H4 (cell line): ENCODE results near the gene SLC13A5. TPM values are rescaled to one million over a fixed set of nuclear protein-coding genes. Genes with fewer than 3 reads are reported as not detected.
"Not testable (repeated sequence)": the region's sequence is repeated elsewhere in the genome, so short reads cannot be mapped to it uniquely, and the experiment has no call there.

Experiments used
- DNase-seq: peaks from one replicate; pipeline ENCODE4 v3.0.0-alpha.2; 2015; ENCODE audit warnings: low spot score
- total RNA-seq: library from RNA; depleted of rRNA; stranded (reverse); fragments of >200 nt; shearing (Covaris generic); gene quantifications from 2 replicates; pipeline ENCODE4 v1.2.3, GENCODE V29; 2014

Gene SLC13A5
- total RNA-seq, 1 experiment from 2014 or later: not detected

GRCh38 chr17:6684460-6684783 lies 28.7 kb downstream of the SLC13A5 start:
- no peak for DNase-seq

DNA sequence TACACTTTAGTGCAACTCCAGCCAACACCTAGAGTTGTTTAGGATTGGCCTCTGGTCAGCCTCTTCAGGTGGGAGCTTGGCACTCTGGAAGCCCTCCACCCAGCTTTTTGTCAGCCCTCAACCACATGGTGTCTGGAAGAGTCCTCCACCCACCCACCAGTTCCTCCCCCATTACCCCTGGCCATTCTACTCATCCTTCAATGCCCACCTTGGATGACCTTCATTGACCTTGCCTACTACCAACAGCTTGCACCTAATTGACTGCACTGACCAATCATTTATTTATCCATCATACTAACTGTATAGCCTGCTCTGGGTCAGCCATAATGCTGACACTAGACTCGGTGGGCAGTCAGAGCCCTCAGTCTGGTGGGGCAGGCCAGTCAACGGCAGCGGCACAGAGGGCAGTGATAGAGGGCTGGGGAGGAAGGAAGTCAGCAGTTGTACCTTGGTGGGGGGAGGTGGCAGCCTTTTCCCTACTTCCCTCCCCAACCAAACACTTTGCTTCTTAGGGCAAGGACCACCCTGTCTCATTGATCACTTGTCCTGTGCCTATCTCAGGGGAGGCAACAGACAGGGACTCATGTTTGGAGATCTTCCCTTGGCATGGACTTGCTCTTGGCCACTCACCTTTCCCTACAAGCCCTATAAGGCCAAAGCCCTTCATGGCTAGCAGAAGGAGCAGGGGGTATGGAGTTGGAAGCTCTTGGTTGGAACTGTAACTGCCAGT lies 29.3 kb downstream of the SLC13A5 start:
- no peak for DNase-seq

GRCh38 chr17:6683081-6683684 lies 30.0 kb downstream of the SLC13A5 start:
- no peak for DNase-seq

DNA sequence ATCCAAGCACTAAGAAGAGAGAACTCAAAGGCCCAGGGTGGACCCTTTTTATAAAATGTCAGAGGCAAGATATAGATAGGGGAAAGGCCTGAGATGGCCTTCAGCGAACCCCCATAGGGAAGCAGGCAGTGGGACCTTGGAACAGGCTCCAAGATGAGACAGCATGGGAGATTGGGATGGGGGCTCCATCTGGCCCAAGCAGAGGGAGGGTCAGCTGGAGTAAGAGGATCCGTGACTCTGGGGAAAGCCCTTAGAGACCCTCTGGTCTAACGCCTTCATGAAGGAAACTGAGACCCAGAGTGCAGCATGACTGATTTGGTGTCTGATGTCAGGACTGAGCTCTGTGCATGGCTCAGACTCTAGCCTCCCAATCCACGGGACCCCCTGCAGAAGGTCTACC lies 30.8 kb downstream of the SLC13A5 start:
- no peak for DNase-seq

- DNase-seq: no peak
Observed at GRCh38 chr17:6681671-6682070, 31.5 kb downstream of the SLC13A5 start.

GRCh38 chr17:6681176-6681575 lies 32.0 kb downstream of the SLC13A5 start:
- DNase-seq: no peak

- DNase-seq: no peak
Observed at GRCh38 chr17:6679241-6679640, 33.9 kb downstream of the SLC13A5 start.

- no peak for DNase-seq
Observed at GRCh38 chr17:6677946-6678345, 35.2 kb downstream of the SLC13A5 start.

- DNase-seq: peak; percentile 79
Observed at GRCh38 chr17:6677158-6677831, 35.9 kb downstream of the SLC13A5 start.

DNA sequence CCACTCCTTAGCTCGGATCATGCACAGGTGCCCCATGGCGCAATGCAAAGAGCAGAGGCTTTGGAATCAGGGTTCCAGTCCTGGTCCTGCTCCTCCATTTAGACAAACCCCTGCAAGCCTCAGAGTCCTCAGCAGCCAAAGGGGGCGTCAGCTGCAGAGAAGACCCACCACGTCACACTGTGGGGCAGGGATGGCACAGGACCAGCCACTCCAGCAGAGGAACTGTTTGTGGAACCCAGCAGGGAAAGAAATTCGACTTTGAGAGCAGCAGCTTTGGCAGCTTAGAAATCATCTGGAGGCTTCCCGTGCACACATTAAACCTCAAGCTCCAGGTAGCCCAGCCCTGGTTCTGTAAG lies 36.4 kb downstream of the SLC13A5 start:
- no peak for DNase-seq

- DNase-seq: no peak
Observed at GRCh38 chr17:6675201-6675825, 37.9 kb downstream of the SLC13A5 start.

DNA sequence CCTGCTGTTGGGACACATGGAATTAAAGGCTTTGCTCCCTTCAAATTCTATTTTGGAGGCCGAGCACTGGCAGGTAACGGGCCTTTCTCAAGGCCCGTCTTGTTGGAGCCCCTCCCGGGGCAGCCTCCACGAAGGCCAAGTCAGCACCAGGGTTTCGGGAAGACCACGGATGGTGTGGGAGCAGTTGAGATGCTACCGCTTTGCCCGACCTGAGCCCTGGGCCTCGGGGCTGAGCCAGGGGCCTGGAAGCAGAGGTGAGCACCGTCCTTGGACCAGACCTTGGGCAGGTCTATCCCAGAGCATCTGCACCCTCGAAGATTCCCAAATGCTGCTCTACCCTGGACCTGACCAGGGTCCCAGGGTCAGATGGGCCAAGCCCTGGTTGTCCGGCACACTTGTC lies 38.6 kb downstream of the SLC13A5 start:
- no peak for DNase-seq

GRCh38 chr17:6671431-6671830 lies 41.7 kb downstream of the SLC13A5 start:
- no peak for DNase-seq

GRCh38 chr17:6670999-6671398 lies 42.2 kb downstream of the SLC13A5 start:
- DNase-seq: no peak

DNA sequence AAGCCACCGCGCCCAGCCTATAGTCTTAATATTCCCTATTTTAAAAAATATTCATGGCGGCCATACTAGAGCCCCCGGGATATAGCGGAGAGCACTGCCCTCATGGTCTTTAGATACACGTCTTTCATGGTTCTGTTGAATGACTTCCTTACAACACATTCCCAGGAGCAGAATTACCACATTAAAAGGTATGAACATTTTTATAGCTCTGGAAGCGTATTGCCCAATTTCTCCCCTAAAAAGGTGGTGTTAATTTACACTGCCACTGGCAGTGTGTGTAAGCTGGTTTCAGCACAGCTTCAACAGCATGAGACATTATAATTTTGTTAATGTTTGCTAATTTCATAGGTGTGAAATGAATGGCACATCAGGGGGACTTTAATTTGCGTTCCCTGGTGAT lies 42.6 kb downstream of the SLC13A5 start:
- no peak for DNase-seq

DNA sequence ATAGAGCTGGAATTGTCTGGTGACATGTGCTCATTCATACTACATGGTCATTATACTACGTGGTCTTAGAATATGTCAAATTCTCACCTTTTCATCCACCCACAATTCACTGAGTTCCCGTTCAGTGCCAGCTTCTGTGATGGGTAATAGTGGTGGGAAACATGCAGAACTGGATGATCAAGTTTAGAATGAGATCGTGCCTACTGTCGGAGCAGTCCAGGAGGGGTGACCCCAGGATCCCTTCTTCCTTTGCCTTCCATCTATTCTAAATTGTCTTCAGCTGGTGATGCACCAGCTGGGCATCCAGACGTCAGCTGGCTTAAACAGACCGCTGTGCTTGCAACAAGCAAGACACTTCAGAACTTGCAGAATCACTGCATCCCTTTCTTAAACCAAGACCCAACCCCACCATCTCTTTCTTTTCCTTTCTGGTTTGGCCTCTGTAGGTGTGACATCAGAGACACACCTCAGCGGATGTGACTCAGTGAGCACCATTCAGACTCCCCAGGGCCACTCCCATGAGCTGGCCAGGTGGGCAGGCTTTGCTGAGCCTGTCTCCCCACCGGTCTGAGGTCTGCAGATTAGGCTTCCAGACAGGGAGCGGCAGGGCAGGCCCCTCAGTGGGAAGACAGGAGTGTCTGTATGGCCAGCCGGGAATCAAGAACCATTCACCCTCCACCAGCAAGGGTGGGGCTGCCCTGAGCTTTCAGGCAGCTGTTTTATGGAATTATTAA lies 43.5 kb downstream of the SLC13A5 start:
- no peak for DNase-seq

DNA sequence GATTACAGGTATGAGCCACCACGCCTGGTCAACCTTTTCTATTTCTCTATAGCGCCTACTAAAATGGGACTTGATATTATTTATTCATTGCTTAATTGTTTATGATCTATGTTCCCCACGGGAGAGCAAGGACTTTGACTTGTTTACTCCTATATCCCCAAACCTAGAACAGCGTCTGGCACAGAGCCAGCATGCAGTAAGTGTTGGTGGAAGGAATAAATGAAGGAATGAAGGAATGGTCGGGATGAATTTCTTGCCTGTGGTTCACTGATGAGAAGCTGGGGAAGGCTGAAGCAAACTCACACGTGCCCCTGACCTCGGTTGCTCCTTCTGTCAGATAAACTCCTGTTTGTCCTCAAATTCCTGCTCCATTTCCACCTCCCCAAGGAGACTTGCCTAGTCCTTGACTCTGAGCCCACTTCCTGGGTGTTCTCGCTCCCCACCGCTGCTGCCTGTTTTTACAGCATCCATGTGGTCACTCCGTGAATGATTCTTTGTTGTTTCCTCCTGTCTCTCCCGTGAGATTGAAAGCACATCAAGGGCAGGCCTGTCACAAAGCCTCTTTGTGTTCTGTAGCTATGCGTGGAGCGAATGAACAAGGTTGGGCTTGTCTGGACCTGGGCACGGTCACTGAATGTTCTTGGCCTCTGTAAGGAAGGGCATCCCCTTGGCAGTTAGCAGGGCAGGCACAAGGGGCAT lies 44.3 kb downstream of the SLC13A5 start:
- DNase-seq: no peak

DNA sequence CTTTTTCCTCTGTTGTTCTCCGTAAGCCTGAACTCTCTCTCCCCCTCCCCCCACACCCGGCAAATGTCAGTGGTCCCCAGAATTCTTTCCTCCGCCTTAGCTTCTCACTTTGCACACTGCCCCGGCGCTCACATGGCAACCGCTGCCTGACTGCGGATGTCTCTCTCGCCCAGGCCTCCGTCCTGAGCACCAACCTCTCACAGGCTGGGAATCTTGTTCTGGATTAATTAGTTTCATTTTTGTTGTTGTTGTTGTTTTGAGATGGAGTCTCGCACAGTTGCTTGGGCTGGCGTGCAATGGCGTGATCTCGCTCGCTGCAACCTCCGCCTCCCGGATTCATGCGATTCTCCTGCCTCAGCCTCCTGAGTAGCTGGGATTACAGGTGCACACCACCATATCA lies 45.0 kb downstream of the SLC13A5 start:
- DNase-seq: no peak

DNA sequence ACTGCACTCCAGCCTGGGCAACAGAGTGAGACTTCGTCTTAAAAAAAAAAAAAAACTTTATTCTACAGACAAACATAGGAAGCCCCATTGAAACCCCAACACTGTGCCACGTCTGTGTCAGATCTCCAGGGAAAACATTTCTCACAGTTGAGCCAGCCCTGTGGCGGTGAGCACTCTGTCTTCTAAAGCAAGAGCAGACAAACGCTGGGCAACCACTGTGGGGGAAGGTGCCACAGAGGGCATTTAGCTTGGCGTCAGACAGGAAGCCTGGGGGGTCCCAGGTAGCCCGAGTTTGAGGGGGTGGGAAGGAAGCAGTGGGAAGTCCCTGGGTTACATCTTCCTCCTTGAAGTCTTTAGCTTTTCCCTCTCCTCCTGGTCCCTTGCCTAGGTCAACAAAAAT lies 45.7 kb downstream of the SLC13A5 start:
- no peak for DNase-seq

DNA sequence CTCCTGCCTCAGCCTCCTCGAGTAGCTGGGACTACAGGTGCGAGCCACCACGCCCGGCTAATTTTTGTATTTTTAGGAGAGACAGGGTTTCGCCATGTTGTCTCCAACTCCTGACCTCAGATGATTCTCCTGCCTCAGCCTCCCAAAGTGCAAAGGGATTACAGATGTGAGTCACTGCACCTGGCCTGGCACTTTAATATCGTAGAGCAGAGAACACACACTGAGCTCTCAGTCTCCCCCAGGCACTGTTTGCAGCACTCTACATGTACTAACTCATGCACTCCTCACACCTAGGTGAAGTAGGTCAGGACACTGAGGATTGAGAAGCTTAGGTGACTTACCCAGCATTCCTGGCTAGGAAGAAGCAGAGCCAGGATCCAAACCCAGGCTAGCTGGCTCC lies 46.6 kb downstream of the SLC13A5 start:
- no peak for DNase-seq

- DNase-seq: peak; percentile 72
Observed at GRCh38 chr17:6666077-6666521, 47.1 kb downstream of the SLC13A5 start.

DNA sequence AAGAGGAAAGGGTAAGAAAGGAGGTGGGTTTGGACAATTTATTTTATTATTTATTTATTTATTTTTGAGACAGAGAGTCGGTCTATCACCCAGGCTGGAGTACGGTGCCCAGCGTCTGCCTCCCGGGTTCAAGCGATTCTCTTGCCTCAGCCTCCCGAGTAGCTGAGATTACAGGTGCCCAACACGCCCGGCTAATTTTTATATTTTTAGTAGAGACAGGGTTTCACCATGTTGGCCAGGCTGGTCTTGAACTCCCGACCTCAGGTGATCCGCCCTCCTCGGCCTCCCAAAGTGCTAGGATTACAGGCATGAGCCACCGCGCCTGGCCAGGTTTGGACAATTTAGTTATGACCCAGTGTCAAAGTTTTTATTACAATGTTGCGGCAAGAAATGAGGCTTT lies 50.0 kb downstream of the SLC13A5 start:
- DNase-seq: not testable (repeated sequence)
